Measurements from ENCODE around the gene ZIC5.
A peak's percentile ranks its signal among the peaks of the same experiment; 100 is the strongest.

The ZIC5 gene

DNA sequence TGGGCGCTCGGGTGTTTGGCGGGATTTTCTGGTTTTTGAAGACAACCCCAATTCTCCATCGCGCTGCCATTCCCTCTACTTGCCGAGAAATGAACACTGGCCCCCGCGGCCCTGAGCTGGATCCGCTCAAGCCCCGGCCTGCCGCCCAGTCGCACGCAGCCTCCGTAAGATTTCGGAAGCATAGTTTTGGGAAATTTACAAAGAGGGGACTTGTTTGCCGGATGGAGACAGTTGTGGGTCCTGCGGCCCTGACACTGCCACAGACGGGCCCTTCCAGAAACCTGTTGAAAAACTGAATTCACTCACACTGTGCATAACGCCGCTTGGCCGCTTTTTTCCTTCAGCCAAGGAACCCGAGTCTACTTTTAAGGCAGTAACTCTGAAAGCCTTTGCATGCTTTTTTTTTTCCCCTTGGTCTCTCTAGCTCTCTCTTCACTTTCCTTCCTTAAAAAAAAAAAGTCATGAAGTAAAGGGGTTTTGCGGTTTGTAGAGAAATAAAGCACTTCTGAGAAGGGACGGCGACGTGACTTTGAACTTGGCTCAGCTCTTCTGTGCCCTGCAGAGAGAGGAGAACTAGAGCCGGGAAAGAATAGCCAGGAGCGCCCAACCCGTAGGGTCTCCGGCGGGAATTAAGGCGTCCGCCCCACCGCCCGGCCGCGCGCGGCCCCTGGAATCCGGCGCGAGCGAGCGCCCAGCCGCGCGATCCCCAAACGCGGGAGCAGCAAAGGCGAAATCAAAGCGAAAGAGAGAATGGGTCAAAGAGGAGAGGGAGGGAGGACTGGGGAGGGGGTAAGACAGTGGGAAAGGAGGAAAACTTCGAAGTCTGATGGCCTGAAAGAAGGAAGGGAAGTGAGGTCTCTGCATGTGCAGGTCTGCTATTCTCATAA is 6.6 kb upstream of the ZIC5 start:
- in situ Hi-C loops (cut with MboI; ENCODE audit: low pct_unique_long_range_greater_than_20kb, low sequenced_read_pairs): no loop called here
- peak; percentile 72 for DNase-seq

DNA sequence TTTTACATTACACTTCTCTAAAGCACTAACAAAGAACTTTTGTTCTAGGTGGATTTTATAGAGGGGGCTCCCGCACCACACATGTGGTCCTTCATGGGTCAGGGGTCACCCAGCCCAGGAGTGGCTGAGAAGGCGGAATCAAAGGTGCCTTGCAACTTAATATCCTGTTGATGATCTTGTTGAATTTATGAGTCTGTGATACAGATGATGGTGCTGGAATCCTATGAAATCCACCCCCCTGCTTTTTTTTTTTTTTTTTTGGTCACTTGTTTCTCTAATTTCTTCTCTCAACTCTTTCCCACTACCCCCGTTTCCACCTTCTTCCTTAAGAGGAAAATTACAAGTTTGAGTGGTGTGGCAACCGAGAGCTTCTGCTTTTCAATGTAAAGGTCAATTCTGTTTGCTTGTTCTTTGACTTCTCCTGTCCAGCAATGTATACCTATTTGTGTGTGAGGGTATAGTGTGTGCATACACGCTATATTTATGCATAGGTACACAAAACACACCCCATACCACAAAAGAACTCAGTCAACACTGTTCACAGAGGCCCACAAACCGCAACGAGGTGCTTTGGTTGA is 5.9 kb upstream of the ZIC5 start:
- in situ Hi-C loops (cut with MboI; ENCODE audit: low pct_unique_long_range_greater_than_20kb, low sequenced_read_pairs): no loop called here
- DNase-seq: peak; percentile 53

DNA sequence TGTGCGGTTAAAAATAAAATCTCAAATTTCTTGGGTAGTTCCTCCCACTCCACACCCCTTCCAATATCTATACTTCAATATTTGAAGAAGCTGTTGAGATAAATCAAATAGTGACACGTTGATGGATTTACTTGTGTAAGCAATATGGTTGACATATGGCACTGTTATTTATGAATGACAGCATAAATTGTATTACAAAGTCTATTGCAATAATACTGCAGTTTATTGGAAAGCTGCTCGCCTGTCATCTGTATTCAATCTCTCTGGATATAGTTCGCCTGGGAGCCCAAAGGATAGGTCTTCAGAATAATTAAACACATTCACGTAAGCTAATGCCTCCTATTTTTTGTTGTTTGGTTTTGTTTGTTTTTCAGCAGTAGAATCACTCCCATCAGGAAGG is 5.0 kb upstream of the ZIC5 start:
- no peak for DNase-seq
- in situ Hi-C loops (cut with MboI; ENCODE audit: low pct_unique_long_range_greater_than_20kb, low sequenced_read_pairs): no loop called here

DNA sequence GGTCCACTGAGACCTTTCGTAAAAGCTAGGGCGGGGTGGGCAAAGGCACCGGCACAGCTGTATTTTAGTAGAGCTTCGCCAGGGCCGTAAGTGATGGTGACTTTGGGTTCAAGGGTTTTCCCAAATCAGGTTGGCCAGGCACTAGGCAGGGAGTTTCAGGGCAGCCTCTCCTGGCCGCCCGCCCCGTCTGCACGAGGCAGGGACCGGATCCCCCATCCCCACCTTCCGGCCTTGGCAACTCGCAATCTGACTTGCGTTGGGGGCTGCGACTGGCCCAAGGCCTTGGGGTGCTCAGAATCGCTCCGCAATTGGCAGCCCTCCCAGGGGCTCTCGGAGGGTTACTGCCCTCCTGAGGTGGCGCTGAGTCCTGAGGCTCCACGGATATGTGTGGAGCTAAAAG is 4.1 kb upstream of the ZIC5 start:
- in situ Hi-C loops (cut with MboI; ENCODE audit: low pct_unique_long_range_greater_than_20kb, low sequenced_read_pairs): no loop called here

DNA sequence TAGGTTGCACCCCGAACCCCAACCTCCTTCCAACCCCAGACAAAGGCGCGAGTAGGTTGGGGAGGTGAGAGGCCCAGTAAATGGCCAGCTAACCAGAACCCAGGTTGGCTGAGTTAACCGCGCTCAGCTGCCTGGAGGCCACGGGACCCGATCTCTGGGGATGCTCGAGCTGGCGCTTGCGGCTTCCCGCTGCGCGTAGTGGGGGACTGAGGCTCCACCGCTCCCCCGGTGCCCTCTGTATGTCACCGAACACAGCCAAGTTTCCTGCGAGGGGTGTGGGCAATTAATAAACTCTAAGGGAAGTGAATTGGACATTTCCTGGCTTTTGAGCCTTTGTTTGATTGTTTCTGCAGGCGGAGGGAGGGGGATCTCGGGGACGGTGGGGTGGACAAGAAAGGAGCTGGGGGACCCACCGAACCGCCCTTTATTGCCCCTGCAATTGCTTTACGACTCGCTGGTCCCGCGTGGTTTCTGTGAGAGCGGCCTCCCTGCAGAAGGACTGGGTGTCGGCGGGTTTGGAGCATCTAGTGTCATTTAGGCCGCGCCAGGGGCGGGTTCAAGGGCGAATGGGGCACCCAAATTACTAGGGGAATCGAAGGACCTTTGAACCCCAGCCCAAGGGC is 3.5 kb upstream of the ZIC5 start:
- in situ Hi-C loops (cut with MboI; ENCODE audit: low pct_unique_long_range_greater_than_20kb, low sequenced_read_pairs): no loop called here
- no peak for DNase-seq

More for the DNA sequence above, 4.1 kb upstream of the ZIC5 start:
- no peak for DNase-seq

DNA sequence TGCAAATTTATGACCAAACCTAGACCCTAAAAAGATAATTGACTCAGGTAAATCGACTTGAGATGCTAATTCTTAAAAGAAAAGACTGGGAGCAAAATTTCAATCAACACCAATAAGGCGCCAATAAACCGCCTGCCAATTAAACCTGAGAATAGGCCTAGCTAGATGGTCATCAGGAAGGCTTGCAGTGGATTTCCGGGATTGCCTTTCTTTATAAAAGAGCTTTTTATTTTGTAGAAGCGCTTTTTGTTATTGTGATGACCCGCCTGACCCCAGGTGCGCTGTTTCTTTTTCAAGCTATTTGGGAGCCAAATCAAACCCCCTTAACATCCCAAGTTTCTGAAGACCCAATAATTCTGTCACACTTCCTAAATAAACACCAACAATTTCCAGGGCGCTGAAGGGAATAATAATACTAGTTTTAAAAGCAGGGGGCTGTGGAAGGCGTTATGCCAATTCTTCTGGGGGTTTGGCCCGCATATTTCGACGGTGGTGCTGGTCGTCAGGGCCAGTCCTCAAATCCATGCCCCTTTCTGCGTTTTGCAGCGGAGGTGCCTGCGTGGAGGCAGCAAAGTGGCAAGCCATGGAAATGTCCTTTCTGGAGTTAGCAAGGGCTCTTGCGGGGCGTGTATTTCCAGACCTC is 2.9 kb upstream of the ZIC5 start:
- DNase-seq: no peak
- in situ Hi-C loops (cut with MboI; ENCODE audit: low pct_unique_long_range_greater_than_20kb, low sequenced_read_pairs): no loop called here

DNA sequence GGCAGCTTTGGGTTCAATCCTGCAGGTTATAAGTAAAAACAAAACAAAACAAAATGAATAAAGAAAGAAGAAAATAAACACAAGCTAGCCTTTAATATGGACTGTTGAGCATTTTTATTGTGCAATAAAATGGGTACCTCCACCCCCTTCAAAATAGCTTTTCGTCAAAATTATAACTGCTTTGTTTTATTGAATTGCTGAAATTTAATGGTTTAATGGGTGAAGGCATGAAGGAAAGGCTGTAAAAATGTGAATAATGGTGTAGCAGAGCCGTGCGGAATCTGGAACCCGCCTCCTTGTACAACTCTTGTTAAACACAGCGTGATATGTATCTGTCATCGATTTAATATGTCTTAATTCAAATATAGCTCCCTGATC is 2.2 kb upstream of the ZIC5 start:
- in situ Hi-C loops (cut with MboI; ENCODE audit: low pct_unique_long_range_greater_than_20kb, low sequenced_read_pairs): no loop called here
- no peak for DNase-seq

DNA sequence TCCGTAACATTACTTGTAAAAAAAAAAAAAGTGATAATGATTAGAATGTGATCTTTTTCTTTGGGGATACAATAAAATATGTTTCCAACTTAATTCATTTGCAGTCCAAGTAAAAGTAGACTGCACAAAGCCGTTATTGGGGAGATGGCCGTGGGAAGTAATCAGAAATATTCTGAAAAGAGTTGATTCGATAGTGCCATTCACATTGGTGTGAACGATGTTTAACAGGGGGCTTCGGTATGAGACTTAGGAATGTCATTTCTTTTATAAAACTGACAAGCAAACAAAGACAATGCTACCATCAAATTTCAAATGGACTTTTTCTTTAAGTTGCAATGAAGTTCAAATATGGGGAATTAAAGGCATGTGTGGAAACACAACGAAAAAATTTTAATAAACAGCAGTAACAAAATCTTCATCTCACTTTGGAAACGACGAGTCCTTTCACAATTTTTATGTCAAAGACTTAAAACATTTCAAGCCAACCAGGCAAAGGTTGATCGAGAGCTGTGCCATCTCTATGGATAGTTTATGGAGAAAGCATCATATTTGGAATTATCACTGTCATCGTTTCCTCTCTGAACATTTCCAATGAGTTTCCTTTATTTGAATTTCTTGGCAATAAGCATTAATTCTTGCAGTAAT is 1.7 kb upstream of the ZIC5 start:
- in situ Hi-C loops (cut with MboI; ENCODE audit: low pct_unique_long_range_greater_than_20kb, low sequenced_read_pairs): no loop called here
- DNase-seq: no peak

DNA sequence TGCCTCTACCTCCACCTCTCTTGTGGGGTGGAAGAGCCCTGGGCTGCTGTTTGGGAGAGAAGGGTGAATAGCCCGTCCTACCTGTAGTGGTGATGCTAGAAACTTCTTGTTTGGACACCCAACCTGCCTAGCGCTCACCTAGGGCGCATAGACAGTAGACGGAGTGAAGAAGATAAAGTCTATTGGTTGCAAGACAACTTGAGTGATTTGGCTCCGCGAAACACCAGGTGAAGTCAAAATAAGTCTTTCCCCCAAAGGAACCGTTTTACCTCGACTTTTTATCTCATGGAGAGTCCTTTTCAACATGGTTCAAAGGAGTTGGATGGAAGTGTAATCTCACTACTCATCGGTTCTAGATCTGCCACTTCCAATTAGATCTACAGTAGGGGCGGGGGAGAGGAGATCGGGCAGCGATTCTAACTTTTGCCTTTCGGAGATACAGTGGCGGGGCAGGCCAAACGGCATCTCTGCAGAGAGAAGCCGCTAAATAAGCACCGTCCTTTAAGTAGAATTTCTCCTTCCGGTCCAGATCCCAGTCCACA is 694 bp upstream of the ZIC5 start:
- in situ Hi-C loops (cut with MboI; ENCODE audit: low pct_unique_long_range_greater_than_20kb, low sequenced_read_pairs): no loop called here
- DNase-seq: no peak

DNA sequence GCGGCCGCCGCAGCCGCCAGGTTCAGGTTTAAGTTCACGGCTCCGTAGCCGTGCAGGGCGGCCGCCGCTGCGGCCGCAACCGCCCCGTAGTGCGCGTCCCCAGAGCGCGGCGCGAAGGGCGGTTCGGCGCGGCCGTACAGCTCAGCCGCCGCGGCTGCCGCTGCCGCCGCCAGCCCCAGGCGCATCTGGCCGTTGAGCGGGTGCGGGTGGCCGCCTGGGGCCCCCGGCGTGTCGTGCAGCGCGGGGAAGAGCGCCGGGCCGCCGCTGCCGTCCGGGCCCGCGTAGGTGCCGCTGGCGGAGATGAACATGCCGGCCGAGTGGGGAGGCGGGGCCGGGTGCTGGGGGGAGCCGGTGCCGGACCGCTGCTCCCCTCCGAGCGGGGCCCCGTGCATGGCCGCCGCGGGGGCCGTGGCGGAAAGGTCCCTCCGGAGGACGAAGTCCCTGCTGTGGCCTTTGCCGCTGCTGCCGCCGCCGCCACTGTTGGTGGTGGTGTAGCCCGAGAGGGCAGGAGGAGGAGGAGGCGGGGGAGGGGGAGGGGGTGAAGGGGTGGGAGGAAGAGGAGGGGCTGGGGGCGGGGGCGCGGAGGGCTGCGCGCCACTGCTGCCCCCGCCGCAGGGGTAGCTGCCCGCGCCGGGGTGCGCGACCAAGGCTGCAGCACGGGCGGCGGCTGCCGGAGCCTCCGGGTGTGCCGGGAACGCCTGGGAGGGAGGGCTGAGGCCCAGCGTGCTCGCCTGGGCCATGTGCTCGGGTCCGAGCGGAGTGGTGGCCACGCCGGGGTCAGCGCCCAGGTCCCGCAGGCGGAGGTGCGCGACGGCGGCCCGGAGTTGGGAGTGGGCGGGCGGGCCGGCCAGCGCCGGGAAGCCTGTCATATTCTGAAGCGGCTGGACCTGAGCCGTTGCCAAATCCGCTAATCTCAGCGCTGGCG is 654 bp downstream of the ZIC5 start:
- in situ Hi-C loops (cut with MboI; ENCODE audit: low pct_unique_long_range_greater_than_20kb, low sequenced_read_pairs): no loop called here
- DNase-seq: no peak

DNA sequence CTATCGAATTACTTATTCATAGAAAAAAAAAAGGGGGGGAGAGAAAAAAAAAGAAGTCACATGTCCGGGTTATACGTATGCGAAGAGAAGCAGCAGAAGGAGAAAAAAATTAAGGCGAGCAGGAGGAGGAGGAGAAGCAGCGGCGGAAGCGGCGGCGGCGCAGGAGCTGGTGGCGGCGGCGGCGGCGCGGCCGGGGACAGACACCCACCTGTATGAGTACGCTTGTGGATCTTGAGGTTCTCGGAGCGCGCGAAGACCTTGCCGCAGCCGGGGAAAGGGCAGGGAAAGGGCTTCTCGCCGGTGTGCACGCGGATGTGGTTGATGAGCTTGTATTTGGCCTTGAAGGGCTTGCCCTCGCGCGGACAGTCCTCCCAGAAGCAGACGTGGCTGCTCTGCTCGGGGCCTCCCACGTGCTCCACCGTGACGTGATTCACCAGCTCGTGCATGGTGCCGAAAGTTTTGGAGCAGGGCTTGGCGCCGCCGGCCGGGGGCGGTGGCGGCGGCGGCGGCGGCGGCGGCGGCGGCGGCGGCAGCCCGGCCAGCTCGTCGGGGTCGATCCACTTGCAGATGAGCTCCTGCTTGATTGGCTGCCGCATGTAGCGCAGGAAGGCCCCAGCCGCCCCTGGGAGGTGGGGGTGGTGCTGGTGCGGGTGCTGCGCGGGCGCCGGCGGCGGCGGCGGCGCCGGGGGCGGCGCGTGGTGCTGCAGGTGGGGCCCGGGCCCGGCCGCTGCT is 1.5 kb downstream of the ZIC5 start:
- in situ Hi-C loops (cut with MboI; ENCODE audit: low pct_unique_long_range_greater_than_20kb, low sequenced_read_pairs): no loop called here
- DNase-seq: peak; percentile 74

DNA sequence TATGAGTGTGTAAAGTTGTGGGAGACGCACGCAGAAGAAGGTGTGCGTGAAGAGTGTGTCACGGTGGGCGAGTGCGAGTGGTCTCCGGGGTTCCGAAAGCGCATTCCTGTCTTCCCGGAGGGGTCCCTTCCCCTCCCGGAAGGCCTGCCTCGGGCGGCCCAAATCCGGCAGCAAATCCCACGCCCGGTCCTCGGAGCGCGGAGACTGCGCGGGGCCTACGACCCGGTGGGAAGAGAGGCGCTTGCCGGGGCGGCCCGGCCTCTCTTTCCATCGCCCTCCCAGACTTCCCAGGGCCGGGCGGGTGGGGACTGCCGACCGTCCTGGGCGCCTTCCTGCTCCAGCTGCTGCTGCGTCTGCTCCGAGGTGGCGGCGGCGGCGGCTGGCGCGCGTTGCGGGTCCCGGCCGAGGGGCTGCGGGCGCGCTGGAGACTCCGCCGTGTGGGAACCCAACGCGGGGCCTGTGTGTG is 2.1 kb downstream of the ZIC5 start:
- DNase-seq: no peak
- in situ Hi-C loops (cut with MboI; ENCODE audit: low pct_unique_long_range_greater_than_20kb, low sequenced_read_pairs): no loop called here

DNA sequence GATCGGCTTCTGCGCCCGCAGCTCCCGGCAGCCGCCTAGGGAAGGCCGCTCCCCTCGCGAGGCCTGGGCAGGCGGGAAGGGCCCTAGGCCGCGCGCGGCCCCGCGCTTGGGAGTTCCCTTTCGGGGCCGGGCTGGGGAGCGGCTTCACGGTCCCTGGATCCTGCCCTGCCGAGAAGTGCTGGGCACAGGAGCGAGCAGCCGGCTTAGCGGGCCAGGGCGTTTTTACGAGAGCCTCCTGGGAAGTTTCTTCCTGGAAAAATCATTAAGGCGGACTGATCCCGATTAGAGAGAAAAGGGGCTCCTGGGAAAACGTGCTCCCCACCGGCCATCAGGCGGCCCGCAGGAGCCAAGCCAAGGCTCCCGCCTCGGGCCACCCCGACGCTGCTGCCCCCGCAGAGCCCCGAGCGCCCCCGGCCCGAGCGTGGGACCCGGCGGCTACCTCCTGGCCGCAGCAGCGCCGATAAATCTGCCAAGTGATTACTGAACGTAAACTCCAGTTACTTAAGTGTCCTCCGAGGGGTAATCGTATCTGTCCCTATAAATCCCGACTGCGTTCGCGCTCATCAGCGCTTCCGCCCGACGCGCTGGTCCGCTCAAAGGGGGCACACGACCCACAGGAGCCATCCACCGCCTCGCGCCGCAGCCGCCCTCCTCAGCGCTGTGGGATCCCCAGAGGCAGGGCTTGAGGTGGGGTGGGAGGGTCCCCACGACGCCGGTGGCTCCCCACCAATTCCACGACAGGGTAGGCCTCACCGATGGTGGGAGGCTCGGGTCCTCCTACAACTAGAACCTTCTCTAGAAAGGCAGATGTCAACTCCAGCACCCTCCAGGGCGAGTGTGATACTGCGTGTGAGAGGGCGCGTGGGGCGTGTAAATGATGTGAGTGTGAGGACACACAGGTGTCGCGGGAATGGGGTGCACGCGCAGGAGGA is 2.8 kb downstream of the ZIC5 start:
- in situ Hi-C loops (cut with MboI; ENCODE audit: low pct_unique_long_range_greater_than_20kb, low sequenced_read_pairs): no loop called here
- no peak for DNase-seq

DNA sequence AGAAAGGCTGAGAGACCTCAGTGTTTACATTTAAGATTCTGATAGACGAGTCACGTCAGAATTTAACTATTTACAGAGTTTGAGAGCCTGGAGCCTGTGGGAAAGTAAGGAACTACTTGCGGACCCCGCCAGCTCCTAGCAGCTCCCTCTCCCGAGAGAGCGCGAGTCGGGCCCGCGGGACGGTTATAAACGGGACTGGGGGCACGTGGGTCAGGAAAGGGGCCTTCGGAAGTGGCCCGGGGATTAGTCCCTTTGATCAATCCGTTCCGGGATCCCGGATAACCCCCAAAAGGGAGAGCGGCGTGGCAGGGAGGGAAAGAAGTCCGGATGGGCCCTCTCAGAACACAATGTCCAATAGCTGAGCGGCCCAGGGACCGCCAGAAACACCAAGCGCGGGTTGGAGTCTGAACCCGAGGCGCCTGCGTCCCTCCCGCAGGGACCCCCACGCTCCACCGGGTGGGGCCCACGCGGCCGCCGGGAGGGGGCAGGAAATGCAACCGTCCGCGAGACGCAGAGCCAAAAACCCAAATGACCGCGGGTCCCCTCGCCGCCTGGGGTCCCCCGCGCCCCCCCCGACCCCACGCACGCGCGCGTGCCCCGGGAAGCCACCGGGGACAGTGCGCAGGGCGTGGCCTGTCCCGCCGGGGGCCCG is 3.6 kb downstream of the ZIC5 start:
- in situ Hi-C loops (cut with MboI; ENCODE audit: low pct_unique_long_range_greater_than_20kb, low sequenced_read_pairs): no loop called here
- no peak for DNase-seq

DNA sequence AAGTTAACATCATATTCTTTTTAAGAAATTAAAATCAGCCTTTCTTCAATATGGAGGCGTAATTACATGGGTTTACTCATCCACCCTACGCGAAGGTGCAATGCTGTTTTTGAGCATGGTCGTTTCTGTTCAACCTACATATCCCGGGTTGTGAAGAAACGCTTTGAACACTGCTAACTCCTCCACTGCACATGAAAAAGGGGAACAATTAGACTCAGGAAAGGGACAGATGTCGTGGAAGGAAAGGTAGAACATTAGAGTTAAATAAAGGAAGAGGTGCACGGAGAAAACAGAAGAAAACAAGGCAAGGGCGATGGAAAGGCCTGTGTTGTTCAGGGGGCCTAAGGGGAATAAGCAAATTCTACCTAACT is 4.1 kb downstream of the ZIC5 start:
- peak; percentile 36 for DNase-seq
- in situ Hi-C loops (cut with MboI; ENCODE audit: low pct_unique_long_range_greater_than_20kb, low sequenced_read_pairs): no loop called here
